GM20431 (cell line): ENCODE data around the gene SHMT2.

Experiments
- in situ Hi-C: fragments of 300-500 bp; cut with MseI, MboI; formaldehyde crosslinking; loops from one replicate; pipeline ENCODE4 v1.15.0; 2020; ENCODE audit warnings: low sequenced_read_pairs; ENCODE audit not compliant: unreplicated experiment

The SHMT2 gene

GRCh38 chr12:57196439-57196838 is 33.1 kb upstream of the SHMT2 start:
- in situ Hi-C loops = no loop called here

- in situ Hi-C loops = no loop called here
Measured at GRCh38 chr12:57196956-57197355, 32.6 kb upstream of the SHMT2 start.

GRCh38 chr12:57198329-57198728 is 31.2 kb upstream of the SHMT2 start:
- in situ Hi-C loops = no loop called here

- in situ Hi-C loops = no loop called here
Measured at GRCh38 chr12:57199191-57199590, 30.3 kb upstream of the SHMT2 start.

- in situ Hi-C loops = no loop called here
Measured at GRCh38 chr12:57200497-57200896, 29.0 kb upstream of the SHMT2 start.

GRCh38 chr12:57201219-57201618 is 28.3 kb upstream of the SHMT2 start:
- in situ Hi-C loops = no loop called here

- in situ Hi-C loops = no loop called here
Measured at GRCh38 chr12:57201631-57202030, 27.9 kb upstream of the SHMT2 start.

GRCh38 chr12:57202321-57202720 is 27.2 kb upstream of the SHMT2 start:
- in situ Hi-C loops = no loop called here

- in situ Hi-C loops = no loop called here
Measured at GRCh38 chr12:57203201-57203600, 26.3 kb upstream of the SHMT2 start.

GRCh38 chr12:57203791-57204190 is 25.7 kb upstream of the SHMT2 start:
- in situ Hi-C loops = no loop called here

GRCh38 chr12:57204454-57204853 is 25.1 kb upstream of the SHMT2 start:
- in situ Hi-C loops = no loop called here

- in situ Hi-C loops = no loop called here
Measured at GRCh38 chr12:57205186-57205585, 24.3 kb upstream of the SHMT2 start.

- in situ Hi-C loops = no loop called here
Measured at GRCh38 chr12:57205931-57206330, 23.6 kb upstream of the SHMT2 start.

- in situ Hi-C loops = no loop called here
Measured at GRCh38 chr12:57207731-57208630, 21.5 kb upstream of the SHMT2 start.

GRCh38 chr12:57208631-57209282 is 20.8 kb upstream of the SHMT2 start:
- in situ Hi-C loops = no loop called here

GRCh38 chr12:57209916-57210315 is 19.6 kb upstream of the SHMT2 start:
- in situ Hi-C loops = no loop called here

GRCh38 chr12:57210461-57210860 is 19.1 kb upstream of the SHMT2 start:
- in situ Hi-C loops = no loop called here

- in situ Hi-C loops = no loop called here
Measured at GRCh38 chr12:57210926-57211692, 18.4 kb upstream of the SHMT2 start.

- in situ Hi-C loops = no loop called here
Measured at GRCh38 chr12:57211791-57212700, 17.5 kb upstream of the SHMT2 start.

GRCh38 chr12:57212701-57213057 is 16.8 kb upstream of the SHMT2 start:
- in situ Hi-C loops = no loop called here
